Measurements from ENCODE around the gene SPEF1. TPM values are rescaled to one million over a fixed set of nuclear protein-coding genes. Genes with fewer than 3 reads are reported as not detected.

Gene SPEF1
- total RNA-seq, 1 donor from 2014 or later, result 0.46 TPM

DNA sequence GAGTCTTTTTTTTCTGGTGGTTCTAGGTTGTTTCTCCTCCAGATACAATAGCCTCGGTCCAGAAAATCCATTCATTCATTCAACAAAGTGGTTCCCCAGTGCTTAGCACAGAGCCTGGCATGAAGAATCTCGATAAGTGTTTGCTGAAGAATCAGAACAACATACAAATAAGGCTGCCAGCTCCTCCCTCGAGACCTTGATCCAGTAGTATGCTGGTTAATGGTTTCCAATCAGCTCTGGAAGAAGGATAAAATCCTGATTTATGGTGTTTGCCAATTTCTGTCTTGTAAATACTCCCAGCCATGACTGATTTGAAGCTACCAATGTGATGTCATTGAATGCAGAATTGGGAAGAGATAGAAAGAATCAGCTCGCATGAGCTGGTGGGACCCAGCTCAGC is 45.5 kb downstream of the SPEF1 start:
- DNase-seq, result no peak
- Histone ChIP-seq H3K4me1 (peaks cover 24% of the 10 kb centered on the region), H3K27me3 (peaks cover 8% of the 10 kb centered on the region), H3K27ac (no peak overlapping the region), H3K9me3 (no peaks in the 10 kb centered on the region), H3K36me3 (no peaks in the 10 kb centered on the region), H3K4me3 (no peak overlapping the region)
- intact Hi-C loops (cut with DNase I), result no loop called here
- TF ChIP-seq, protein P1, sequence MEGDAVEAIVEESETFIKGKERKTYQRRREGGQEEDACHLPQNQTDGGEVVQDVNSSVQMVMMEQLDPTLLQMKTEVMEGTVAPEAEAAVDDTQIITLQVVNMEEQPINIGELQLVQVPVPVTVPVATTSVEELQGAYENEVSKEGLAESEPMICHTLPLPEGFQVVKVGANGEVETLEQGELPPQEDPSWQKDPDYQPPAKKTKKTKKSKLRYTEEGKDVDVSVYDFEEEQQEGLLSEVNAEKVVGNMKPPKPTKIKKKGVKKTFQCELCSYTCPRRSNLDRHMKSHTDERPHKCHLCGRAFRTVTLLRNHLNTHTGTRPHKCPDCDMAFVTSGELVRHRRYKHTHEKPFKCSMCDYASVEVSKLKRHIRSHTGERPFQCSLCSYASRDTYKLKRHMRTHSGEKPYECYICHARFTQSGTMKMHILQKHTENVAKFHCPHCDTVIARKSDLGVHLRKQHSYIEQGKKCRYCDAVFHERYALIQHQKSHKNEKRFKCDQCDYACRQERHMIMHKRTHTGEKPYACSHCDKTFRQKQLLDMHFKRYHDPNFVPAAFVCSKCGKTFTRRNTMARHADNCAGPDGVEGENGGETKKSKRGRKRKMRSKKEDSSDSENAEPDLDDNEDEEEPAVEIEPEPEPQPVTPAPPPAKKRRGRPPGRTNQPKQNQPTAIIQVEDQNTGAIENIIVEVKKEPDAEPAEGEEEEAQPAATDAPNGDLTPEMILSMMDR (IDR thresholded peaks at IDR 0.05), result no peak
- ATAC-seq, result no peak

DNA sequence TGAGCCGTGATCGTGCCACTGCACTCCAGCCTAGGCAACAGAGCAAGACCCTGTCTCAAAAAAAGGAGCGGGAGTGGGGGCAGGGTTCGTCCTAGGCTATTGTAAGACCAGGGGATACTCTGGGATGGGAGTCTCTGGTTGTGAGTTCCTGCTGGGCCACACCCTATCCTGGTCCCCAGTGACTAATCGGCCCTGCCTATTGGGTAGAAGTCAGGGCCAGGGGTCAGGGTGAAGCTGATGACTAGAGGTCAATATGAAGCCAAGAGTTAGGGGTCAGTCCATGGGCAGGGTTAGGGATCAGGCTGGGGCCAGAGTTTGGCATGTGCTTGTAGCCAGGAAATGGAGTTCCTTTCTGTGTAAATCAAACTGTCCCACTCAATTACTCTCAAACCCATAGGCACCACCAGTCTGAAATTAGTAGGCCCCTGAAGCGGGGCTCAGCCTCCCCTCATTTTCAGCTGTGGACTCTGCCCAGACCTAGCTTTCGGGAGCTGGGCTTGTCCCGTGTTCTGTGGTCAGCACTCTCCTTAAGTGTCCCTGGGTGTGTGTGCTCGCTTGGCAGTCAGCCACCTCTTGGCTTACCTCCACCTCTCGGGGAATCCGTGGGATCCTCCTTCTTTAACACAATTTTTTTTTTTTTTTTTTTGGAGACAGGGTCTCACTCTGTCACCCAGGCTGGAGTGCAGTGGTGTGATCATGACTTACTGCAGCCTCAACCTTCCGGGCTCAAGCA is 47.0 kb downstream of the SPEF1 start:
- peak; percentile 56 for ATAC-seq
- peaks cover 8% of the 10 kb centered on the region for H3K27me3 ChIP-seq
- H3K4me1 ChIP-seq, result peaks cover 15% of the 10 kb centered on the region
- H3K4me3 ChIP-seq, result peak overlapping the region; percentile 50
- TF ChIP-seq, protein P1 (IDR thresholded peaks at IDR 0.05), result no peak
- intact Hi-C loops (cut with DNase I), result no loop called here
- H3K9me3 ChIP-seq, result no peaks in the 10 kb centered on the region
- H3K36me3 ChIP-seq, result no peaks in the 10 kb centered on the region
- H3K27ac ChIP-seq, result peak overlapping the region; percentile 76
- DNase-seq, result peak; percentile 76

DNA sequence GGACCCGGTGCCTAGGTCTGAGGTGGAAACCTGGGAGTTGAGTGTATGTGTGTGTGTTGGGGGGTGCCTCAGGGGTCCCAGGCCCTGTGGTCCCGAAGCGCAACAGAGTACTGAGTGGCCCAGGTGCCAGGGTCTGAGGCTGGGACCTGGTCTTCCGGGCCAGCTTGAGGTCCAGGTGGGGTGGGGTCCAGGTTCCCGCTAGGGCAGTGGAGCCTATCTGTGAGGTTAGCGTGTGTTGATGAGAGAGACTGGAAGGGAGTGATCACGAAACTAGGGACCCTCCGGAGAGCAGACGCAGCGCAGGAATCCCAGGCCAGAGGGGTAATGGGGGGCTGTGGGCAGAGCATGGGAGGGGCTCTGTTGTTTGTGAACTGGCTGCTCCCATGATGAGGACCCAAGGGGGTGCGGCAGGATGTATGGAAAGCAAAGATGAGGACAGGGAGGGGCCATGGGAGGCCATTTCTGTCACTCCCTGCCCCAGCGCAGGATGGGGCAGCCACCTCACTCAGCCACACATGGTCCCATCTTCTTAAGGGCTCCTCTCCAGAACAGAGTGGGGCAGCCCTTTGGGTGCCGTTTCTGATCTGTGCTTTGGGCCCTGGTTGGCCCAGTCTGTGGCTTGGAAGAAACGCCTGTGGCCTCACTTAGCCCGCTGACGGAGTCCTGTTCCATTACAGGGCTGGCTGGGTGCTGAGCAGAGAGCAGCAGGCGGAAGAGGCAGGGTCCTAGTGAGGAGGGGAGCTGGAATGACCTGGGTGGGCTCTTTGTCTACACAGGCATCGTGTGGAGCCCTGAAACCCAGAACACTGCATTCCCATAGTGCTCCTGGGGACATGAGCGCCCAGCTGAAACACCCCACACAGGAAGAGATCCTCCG is 47.9 kb downstream of the SPEF1 start:
- TF ChIP-seq, protein P1 (IDR thresholded peaks at IDR 0.05), result no peak
- DNase-seq (peak; percentile 61), ATAC-seq (peak; percentile 4)
- H3K4me1 ChIP-seq, result peaks cover 10% of the 10 kb centered on the region
- H3K27me3 ChIP-seq, result peaks cover 8% of the 10 kb centered on the region
- peak overlapping the region; percentile 50 for H3K4me3 ChIP-seq
- intact Hi-C loops (cut with DNase I), result no loop called here
- H3K27ac ChIP-seq, result peak overlapping the region; percentile 76
- no peaks in the 10 kb centered on the region for H3K36me3 ChIP-seq
- H3K9me3 ChIP-seq, result no peaks in the 10 kb centered on the region

DNA sequence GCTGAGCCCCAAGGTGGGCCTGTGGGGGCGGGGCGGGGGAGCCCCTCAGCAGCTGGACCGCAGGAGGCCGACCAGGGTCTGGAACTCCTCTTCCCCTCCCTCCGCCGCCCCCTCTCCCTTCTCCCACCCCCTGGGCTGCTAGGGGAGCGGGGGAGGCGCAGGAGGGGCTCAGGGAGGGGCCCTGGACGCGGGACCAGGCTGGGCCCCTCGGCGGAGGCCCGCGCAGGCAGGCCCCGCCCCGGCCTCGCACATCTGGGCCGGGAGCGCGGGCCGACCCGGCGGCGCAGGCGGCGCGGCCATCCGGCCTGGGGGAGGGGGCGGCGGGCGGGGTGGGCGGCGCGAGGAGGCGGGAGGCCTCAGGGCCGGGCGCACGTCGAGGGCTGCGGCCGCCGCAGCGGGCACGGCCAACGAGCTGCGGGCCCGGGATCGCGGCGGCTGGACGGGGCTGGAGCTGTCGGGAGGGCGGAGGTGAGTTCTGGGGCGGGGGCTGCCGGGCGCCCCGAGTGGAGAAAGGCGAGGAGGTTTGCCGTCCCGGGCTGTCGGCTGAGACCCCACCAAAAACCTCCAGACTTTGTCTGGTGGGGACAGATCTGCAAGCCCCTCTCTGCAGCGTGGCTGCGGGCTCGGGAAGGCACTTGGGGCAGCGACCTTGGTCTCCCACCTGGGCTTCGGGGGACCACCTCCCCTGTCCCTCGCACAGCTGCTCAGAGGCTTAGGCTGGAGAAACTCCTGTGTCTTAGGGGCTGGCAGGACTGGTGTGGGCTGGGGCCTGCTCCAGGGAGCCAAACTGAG is 48.7 kb downstream of the SPEF1 start, which contains the start of gene HSPA12B:
Gene HSPA12B, plus strand, starts transcription at position 359 of the 792 bp plus-strand sequence. CDS start 5,990 bp downstream, outside the sequence.
- ATAC-seq, result peak; percentile 11
- Histone ChIP-seq H3K36me3 (no peaks in the 10 kb centered on the region), H3K9me3 (no peaks in the 10 kb centered on the region), H3K27me3 (peaks cover 8% of the 10 kb centered on the region), H3K27ac (peak within 1 kb of the TSS; percentile 76), H3K4me3 (peak within 1 kb of the TSS; percentile 50), H3K4me1 (peaks cover 11% of the 10 kb centered on the region)
- DNase-seq, result peak; percentile 62
- intact Hi-C loops (cut with DNase I), result no loop called here
- TF ChIP-seq, protein P1 (IDR thresholded peaks at IDR 0.05), result no peak

DNA sequence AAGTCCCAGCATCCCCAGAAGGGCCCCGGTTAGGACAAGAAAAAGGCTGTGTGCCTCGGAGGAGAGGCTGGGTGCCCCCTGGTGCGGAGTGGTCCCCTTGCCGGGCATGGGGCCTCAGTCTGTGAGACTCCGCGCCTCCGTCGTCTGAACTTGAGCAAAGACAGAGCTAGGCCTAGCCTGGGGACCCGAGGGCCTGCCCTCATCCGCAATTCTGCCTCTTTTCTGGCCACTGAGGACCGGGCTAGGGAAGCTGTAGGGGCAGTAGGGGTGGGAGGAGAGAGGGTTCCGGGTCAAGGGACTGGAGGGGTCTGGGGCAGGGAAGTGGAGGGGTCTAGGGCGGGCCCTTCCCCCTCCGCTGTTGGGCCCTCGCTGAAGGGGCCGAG is 49.3 kb downstream of the SPEF1 start:
- H3K9me3 ChIP-seq, result no peaks in the 10 kb centered on the region
- H3K36me3 ChIP-seq, result no peaks in the 10 kb centered on the region
- H3K27ac ChIP-seq, result peak overlapping the region; percentile 51
- DNase-seq (peak; percentile 51), ATAC-seq (no peak)
- peaks cover 6% of the 10 kb centered on the region for H3K4me1 ChIP-seq
- TF ChIP-seq, protein P1 (IDR thresholded peaks at IDR 0.05), result no peak
- peaks cover 8% of the 10 kb centered on the region for H3K27me3 ChIP-seq
- H3K4me3 ChIP-seq, result no peak overlapping the region
- intact Hi-C loops (cut with DNase I), result no loop called here
